NCI-H187 (cell line): Measurements from ENCODE around the gene EXOC6.
"Not testable (repeated sequence)": the region's sequence is repeated elsewhere in the genome, so short reads cannot be mapped to it uniquely, and the experiment has no call there.

Experiments used
- DNase-seq, 2 experiments: peaks; one replicate each; lab custom pipeline; 2025; lab: John Stamatoyannopoulos, UW

Gene EXOC6

GRCh38 chr10:92938841-92939240 lies 90.5 kb downstream of the EXOC6 start:
- no peak for DNase-seq

- no peak for DNase-seq
These were observed 93.9 kb downstream of the EXOC6 start for GRCh38 chr10:92942226-92942625.

- no peak for DNase-seq
These were observed 98.2 kb downstream of the EXOC6 start for GRCh38 chr10:92946491-92946890.

GRCh38 chr10:92952573-92952972 lies 104.3 kb downstream of the EXOC6 start:
- DNase-seq: not testable (repeated sequence)

GRCh38 chr10:92957223-92958010 lies 109.1 kb downstream of the EXOC6 start:
- DNase-seq: no peak

GRCh38 chr10:92961638-92962037 lies 113.3 kb downstream of the EXOC6 start:
- DNase-seq: no peak

- DNase-seq: no peak
These were observed 117.0 kb downstream of the EXOC6 start for GRCh38 chr10:92965314-92965713.

GRCh38 chr10:92967641-92968040 lies 119.3 kb downstream of the EXOC6 start:
- DNase-seq: no peak

- no peak for DNase-seq
These were observed 120.8 kb downstream of the EXOC6 start for GRCh38 chr10:92969151-92969550.

- no peak for DNase-seq
These were observed 122.2 kb downstream of the EXOC6 start for GRCh38 chr10:92970301-92971070.

- no peak for DNase-seq
These were observed 123.9 kb downstream of the EXOC6 start for GRCh38 chr10:92972066-92972870.

GRCh38 chr10:92972886-92973285 lies 124.6 kb downstream of the EXOC6 start:
- DNase-seq: no peak

GRCh38 chr10:92976278-92976677 lies 128.0 kb downstream of the EXOC6 start:
- DNase-seq: not testable (repeated sequence)

GRCh38 chr10:92989250-92989649 lies 140.9 kb downstream of the EXOC6 start:
- no peak for DNase-seq

- DNase-seq: no peak
These were observed 142.3 kb downstream of the EXOC6 start for GRCh38 chr10:92990615-92991014.

- DNase-seq: no peak
These were observed 143.2 kb downstream of the EXOC6 start for GRCh38 chr10:92991513-92991912.

- no peak for DNase-seq
These were observed 145.5 kb downstream of the EXOC6 start for GRCh38 chr10:92993699-92994272.

- DNase-seq: no peak
These were observed 147.2 kb downstream of the EXOC6 start for GRCh38 chr10:92995509-92995908.

GRCh38 chr10:92997620-92998019 lies 149.3 kb downstream of the EXOC6 start:
- DNase-seq: no peak

- DNase-seq: no peak
These were observed 150.9 kb downstream of the EXOC6 start for GRCh38 chr10:92999191-92999590.

GRCh38 chr10:93006435-93007039 lies 158.2 kb downstream of the EXOC6 start:
- DNase-seq: no peak

- DNase-seq: no peak
These were observed 167.4 kb downstream of the EXOC6 start for GRCh38 chr10:93015722-93016121.
